Neutrophil (primary cell): ENCODE results near the gene TNFSF12.
A peak's percentile ranks its signal among the peaks of the same experiment; 100 is the strongest.

Source experiments
- H3K27ac ChIP-seq: fragments of 200-600 bp; sonication (generic); 2 replicates; pipeline ENCODE4 v1.5.1; 2016; ENCODE audit warnings: mild to moderate bottlenecking, moderate library complexity
- H3K27me3 ChIP-seq: fragments of 200-600 bp; sonication (generic); 2 replicates; pipeline ENCODE4 v1.6.0; 2016; ENCODE audit warnings: mild to moderate bottlenecking
- H3K36me3 ChIP-seq: fragments of 200-600 bp; sonication (generic); 2 replicates; pipeline ENCODE4 v1.5.1; 2017
- H3K4me1 ChIP-seq, 2 experiments: fragments of 200-600 bp in 1 of 2; sonication (generic) in 1 of 2; 1 replicate in 1 of 2; 2 replicates in 1 of 2; pipeline versions ENCODE4 v1.5.1 to v1.6.1; 2013 to 2016; ENCODE audit warnings: low read depth in 1 of 2, low read length in 1 of 2, mild to moderate bottlenecking in 1 of 2, moderate library complexity in 1 of 2; ENCODE audit not compliant: control insufficient read depth in 1 of 2, insufficient read depth in 1 of 2
- H3K4me3 ChIP-seq, 2 experiments: fragments of 200-600 bp in 1 of 2; sonication (generic) in 1 of 2; 1 replicate in 1 of 2; 2 replicates in 1 of 2; pipeline ENCODE4 v1.5.1; 2013 to 2016; ENCODE audit warnings: low read depth in 1 of 2, low read length in 1 of 2, mild to moderate bottlenecking in 1 of 2, moderate library complexity in 1 of 2
- H3K9me3 ChIP-seq: fragments of 200-600 bp; sonication (generic); 2 replicates; pipeline ENCODE4 v1.5.1; 2016
- CTCF ChIP-seq: fragments of 200-600 bp; sonication (generic); IDR thresholded peaks from 2 replicates; pipeline ENCODE4 v1.5.1; 2016; ENCODE audit warnings: antibody characterized with exemption

The TNFSF12 gene

GRCh38 chr17:7561589-7562207 lies 12.8 kb downstream of the TNFSF12 start, which contains the start of gene SENP3:
SENP3 (plus strand) TSS chr17:7561919; CDS start chr17:7563077, 1,158 bp downstream.
- peaks cover 34% of the 10 kb centered on the region for H3K36me3 ChIP-seq
- peak within 1 kb of the TSS; percentile 67 to 88 for H3K4me3 ChIP-seq

GRCh38 chr17:7562208-7562605 lies 13.3 kb downstream of the TNFSF12 start:
- Histone ChIP-seq H3K36me3 (peaks cover 39% of the 10 kb centered on the region), H3K4me1 (peaks cover 54 to 57% of the 10 kb centered on the region in 2 experiments), H3K9me3 (no peaks in the 10 kb centered on the region), H3K4me3 (peak overlapping the region; percentile 67 to 88), H3K27ac (peak overlapping the region; percentile 92), H3K27me3 (no peaks in the 10 kb centered on the region)
- no peak for TF ChIP-seq CTCF

More at GRCh38 chr17:7561589-7562207, 12.8 kb downstream of the TNFSF12 start, which contains the start of gene SENP3:
- Histone ChIP-seq H3K27me3 (no peaks in the 10 kb centered on the region), H3K27ac (peak within 1 kb of the TSS; percentile 92), H3K4me1 (peaks cover 55 to 61% of the 10 kb centered on the region in 2 experiments), H3K9me3 (no peaks in the 10 kb centered on the region)
- peak; percentile 65 for TF ChIP-seq CTCF

- H3K9me3 ChIP-seq, result no peaks in the 10 kb centered on the region
- H3K4me1 ChIP-seq, result peaks cover 43 to 46% of the 10 kb centered on the region in 2 experiments
- peaks cover 44% of the 10 kb centered on the region for H3K36me3 ChIP-seq
- TF ChIP-seq CTCF, result no peak
- H3K27ac ChIP-seq, result no peak overlapping the region
- H3K27me3 ChIP-seq, result no peaks in the 10 kb centered on the region
- no peak overlapping the region for H3K4me3 ChIP-seq
These were observed 14.4 kb downstream of the TNFSF12 start for GRCh38 chr17:7563115-7563869.

- no peaks in the 10 kb centered on the region for H3K9me3 ChIP-seq
- H3K27ac ChIP-seq, result peak overlapping the region; percentile 9
- no peak for TF ChIP-seq CTCF
- peaks cover 21 to 23% of the 10 kb centered on the region in 2 experiments for H3K4me1 ChIP-seq
- peaks cover 39% of the 10 kb centered on the region for H3K36me3 ChIP-seq
- H3K27me3 ChIP-seq, result no peaks in the 10 kb centered on the region
- no peak overlapping the region for H3K4me3 ChIP-seq
These were observed 20.7 kb downstream of the TNFSF12 start for GRCh38 chr17:7569571-7569970.

GRCh38 chr17:7570351-7570750 lies 21.5 kb downstream of the TNFSF12 start:
- H3K36me3 ChIP-seq, result peaks cover 39% of the 10 kb centered on the region

More at GRCh38 chr17:7570351-7570750, 21.5 kb downstream of the TNFSF12 start:
- Histone ChIP-seq H3K4me3 (no peak overlapping the region), H3K9me3 (no peaks in the 10 kb centered on the region), H3K27ac (peak overlapping the region; percentile 92), H3K4me1 (peaks cover 29 to 31% of the 10 kb centered on the region in 2 experiments), H3K27me3 (no peaks in the 10 kb centered on the region)
- TF ChIP-seq CTCF, result no peak
